GM12874 (cell line): Measurements from ENCODE around the gene EDN2.

Source experiments
- TF ChIP-seq, protein P1 (sequence below): IDR thresholded peaks from 2 replicates; pipeline ENCODE4 v1.5.1; 2011; ENCODE audit warnings: low read depth, mild to moderate bottlenecking, control low read depth, low read length, moderate library complexity; ENCODE audit not compliant: insufficient read depth

Gene EDN2

DNA sequence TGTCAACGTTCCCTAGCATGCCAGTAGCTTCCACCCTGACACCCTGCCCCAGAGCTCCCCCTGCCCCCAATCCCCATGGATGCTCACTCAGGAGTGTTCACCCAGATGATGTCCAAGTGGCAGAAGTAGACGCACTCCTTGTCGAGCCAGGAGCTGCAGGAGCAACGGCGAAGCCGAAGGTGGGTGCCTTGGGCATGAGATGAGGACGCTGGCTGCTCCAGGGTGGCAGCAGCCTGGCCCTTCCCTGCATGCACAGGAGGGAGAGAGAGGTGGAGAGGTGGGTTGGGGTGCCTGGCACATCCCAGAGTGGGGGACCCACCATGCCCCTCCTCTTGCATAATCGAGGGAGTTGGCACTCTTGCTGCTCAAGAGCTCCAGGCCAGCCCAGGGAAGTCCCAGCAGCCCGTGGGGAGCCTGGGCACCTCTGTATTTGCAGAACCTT lies 502 bp downstream of the EDN2 start:
- TF ChIP-seq, protein P1, sequence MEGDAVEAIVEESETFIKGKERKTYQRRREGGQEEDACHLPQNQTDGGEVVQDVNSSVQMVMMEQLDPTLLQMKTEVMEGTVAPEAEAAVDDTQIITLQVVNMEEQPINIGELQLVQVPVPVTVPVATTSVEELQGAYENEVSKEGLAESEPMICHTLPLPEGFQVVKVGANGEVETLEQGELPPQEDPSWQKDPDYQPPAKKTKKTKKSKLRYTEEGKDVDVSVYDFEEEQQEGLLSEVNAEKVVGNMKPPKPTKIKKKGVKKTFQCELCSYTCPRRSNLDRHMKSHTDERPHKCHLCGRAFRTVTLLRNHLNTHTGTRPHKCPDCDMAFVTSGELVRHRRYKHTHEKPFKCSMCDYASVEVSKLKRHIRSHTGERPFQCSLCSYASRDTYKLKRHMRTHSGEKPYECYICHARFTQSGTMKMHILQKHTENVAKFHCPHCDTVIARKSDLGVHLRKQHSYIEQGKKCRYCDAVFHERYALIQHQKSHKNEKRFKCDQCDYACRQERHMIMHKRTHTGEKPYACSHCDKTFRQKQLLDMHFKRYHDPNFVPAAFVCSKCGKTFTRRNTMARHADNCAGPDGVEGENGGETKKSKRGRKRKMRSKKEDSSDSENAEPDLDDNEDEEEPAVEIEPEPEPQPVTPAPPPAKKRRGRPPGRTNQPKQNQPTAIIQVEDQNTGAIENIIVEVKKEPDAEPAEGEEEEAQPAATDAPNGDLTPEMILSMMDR, result no peak

DNA sequence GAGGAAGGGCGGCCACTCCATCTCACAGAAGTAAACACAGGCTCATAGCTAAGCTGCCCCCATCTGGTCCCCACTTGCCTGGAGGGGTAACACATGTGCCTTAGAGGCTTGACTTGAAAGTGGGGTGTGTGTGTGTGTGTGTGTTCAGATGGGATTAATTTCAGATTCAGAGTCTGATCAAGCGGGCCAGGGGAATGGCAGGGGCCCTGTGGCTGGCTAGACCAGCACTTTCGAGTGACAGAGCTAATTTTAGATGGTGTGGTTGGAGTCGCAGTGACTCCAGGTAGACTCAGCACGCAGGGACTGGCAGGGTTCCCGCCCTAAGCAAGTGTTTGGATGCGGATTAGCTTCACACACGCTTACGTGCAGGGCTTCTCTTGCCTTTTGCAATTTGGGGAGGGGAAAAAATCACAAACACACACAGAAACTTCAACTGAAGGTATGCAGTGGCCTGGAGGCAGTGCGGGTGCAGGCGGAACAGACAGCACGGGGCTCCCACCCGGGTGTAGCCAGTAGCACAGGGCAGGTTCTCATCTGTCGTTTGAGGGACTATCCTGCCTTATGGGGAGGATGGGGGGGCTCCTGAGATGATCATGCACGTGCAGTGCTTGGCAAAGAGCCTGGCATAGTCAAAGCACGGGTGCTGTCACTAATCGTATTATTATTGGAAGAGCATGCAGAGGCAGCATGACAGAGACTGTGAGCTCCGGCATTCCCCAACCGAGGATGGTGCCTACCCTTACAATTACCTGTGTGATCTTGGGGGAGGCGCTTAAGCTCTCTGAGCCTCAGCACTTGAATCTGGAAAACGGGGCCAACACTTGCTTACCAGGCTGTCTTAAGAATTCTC lies 1.3 kb downstream of the EDN2 start:
- TF ChIP-seq, protein P1, result no peak

DNA sequence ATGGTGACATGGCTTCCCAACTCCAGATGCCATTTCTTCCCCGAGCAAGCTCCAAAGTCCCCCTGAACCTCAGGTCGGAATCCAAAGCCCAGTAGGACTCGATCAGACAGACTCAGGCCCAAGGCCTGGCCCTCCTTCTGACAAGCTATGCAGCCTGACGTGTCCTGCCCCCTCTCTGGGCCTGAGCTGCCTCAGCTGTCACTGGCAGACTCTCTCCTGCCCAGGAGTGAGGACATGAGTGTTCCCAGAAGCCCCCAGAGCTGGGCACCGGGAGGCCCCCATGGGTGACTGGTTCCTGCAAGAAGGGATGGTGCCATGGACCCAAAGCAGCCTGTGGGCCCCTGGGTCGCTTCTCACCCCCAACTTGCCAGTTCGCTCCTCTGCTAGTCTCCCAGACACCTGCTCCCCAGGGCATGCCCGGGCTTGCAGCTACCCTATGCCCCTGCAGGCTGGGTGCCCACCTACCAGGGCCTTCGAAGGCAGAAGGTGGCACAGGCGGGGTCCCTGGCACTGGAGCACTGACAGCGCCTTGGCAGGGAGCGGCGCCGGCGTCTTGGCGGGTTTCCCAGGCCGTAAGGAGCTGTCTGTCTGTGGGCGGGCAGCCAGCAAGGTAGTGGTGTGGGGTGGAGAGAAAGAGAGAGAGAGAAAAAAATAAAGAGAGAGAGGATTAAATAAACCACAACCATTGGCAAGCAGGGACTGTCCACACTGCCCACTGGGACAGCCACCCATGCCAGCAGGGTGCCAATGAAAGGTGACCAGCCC lies 2.3 kb downstream of the EDN2 start:
- TF ChIP-seq, protein P1, result no peak

DNA sequence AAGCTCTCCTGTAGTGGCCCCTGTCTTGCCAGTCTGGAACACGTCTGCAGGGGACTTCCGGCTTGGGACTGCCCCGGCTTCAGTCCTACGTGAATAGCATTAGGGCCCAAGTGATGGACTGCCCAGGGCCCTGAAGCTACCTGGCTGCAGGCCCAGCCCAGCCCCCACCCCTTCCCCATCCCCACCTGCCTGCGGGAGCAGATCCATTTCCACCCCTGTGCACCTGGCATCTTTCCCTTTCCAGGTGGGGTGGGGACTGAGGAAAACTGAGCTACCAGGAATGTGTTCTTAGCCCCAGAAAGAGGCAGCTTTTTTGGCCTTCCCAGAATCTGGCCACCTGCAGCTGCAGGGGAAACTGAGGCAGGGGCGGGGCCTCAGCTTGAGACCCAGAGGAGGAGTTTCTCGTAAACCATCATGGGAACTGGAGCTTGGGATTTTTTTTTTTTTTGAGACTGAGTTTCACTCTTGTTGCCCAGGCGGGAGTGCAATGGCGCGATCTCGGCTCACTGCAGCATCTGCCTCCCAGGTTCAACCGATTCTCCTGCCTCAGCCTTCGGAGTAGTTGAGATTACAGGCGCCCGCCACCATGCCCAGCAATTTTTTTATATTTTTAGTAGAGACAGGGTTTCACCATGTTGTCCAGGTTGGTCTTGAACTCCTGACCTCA lies 3.2 kb downstream of the EDN2 start:
- TF ChIP-seq, protein P1, result no peak

DNA sequence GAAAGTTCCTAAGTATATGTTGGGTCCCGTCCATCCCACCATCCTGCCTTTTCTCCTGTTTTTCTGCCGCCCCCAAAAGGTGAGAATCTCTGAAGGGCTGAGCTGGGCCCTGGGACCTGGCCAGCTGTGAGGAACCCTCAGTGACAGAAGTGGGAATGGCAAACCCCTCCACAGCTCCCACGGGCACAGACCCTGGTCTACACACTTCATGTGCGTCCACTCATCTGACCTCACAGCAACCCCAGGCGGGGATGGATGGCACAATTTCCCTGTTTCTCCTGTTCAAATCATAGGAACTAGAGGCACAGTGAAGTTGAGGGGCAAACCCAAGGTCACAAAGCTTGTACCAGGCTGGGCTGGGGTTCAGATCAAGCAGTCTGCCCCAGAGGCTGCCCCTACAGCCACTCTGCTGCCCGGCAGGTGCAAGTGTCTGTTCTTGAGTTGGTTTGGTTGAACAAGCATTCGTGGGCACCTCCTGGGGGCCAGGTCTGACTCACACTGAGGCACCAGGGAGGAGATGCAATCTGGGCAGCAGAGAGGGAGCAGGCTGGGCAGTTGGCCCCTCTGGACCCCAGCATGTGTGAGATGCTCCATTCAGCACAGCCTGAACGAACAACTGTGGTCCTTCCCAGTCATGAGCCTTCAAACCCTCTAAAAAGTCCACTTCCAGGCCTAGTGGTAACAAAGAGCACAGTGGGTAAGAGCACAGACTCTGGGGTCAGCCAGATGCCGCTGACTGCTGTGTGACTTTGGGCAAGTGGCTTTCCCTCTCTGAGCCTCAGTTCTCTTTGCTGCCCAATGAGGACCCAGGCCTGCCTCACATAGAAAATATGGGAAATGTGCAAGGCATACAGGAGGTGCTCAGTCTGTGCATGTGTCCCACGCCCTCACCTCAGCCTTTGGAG lies 4.0 kb downstream of the EDN2 start:
- TF ChIP-seq, protein P1, result no peak

DNA sequence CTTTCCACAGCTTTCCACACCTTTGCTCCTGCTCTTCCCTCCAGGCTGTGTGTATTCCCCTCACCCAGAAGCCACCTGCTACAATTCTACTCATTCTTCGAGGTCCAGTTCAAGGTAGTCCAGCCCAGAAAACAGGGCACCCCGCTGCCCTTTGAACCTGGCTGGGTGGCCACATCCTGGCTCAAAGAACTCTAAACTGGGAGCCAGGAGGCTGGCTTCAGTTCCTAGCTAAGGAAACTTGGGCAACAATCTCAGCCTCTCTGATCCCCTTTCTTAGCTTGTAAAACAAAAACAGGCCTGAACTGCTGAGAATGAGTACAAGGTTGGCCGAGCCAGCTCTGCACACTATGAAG lies 4.7 kb downstream of the EDN2 start:
- TF ChIP-seq, protein P1, result no peak
